SK-N-SH (cell line): ENCODE data around the gene MMP21. TPM values are rescaled to one million over a fixed set of nuclear protein-coding genes. Genes with fewer than 3 reads are reported as not detected.

ENCODE experiments used
- CTCF ChIA-PET: fragments of 300-600, 350-600 bp; formaldehyde crosslinking; extraction: SDS; loops from one replicate; lab custom pipeline; 2021; lab: Yijun Ruan, JAX
- POLR2A ChIA-PET: fragments of 350-600 bp; sonication (Branson Sonifier 250); formaldehyde crosslinking; extraction: SDS; loops from one replicate; lab custom pipeline; 2020; ENCODE audit warnings: antibody characterized with exemption, inconsistent platforms; lab: Yijun Ruan, JAX
- DNase-seq: peaks from one replicate; pipeline ENCODE4 v3.0.0; 2012
- H2AFZ ChIP-seq: fragments of 200-600 bp; sonication (generic); 2 replicates; pipeline ENCODE4 v1.8.1; 2016; ENCODE audit warnings: antibody characterized with exemption, mild to moderate bottlenecking, low read depth
- H3F3A ChIP-seq: fragments of 200-600 bp; sonication (generic); replicated peaks from 2 replicates; pipeline ENCODE3; 2016; ENCODE audit warnings: antibody characterized with exemption, mild to moderate bottlenecking; ENCODE audit not compliant: insufficient read depth
- H3K27ac ChIP-seq, 2 experiments: fragments of 200-500 bp in 1 of 2; fragments of 200-600 bp in 1 of 2; sonication (Bioruptor generic) in 1 of 2; sonication (generic), shearing (Covaris generic) in 1 of 2; 2 replicates each; pipeline versions ENCODE4 v1.5.1 to v1.6.1; 2014 to 2016; ENCODE audit warnings: low read depth in 2 of 2, inconsistent platforms in 1 of 2, low read length in 1 of 2, mild to moderate bottlenecking in 1 of 2, mixed read lengths in 1 of 2
- H3K27me3 ChIP-seq: fragments of 200-600 bp; sonication (generic), shearing (Covaris generic); 2 replicates; pipeline ENCODE4 v1.6.1; 2016; ENCODE audit warnings: mixed run types; ENCODE audit not compliant: insufficient read depth
- H3K36me3 ChIP-seq, 2 experiments: fragments of 200-500 bp in 1 of 2; fragments of 200-600 bp in 1 of 2; sonication (Bioruptor generic) in 1 of 2; sonication (generic) in 1 of 2; replicated peaks in 1 of 2; 2 replicates each; pipeline versions ENCODE3 to v1.5.1; 2014 to 2016; ENCODE audit warnings: low read length in 1 of 2, mild to moderate bottlenecking in 1 of 2; ENCODE audit not compliant: insufficient read depth in 2 of 2, control insufficient read depth in 1 of 2
- H3K4me1 ChIP-seq, 2 experiments: fragments of 200-500 bp in 1 of 2; fragments of 200-600 bp in 1 of 2; sonication (Bioruptor generic) in 1 of 2; sonication (generic), shearing (Covaris generic) in 1 of 2; 2 replicates each; pipeline versions ENCODE4 v1.5.1 to v1.6.1; 2014 to 2016; ENCODE audit warnings: low read depth in 1 of 2, low read length in 1 of 2, mixed run types in 1 of 2; ENCODE audit not compliant: insufficient read depth in 2 of 2, control insufficient read depth in 1 of 2
- H3K4me2 ChIP-seq: fragments of 200-600 bp; sonication (generic), shearing (Covaris generic); 2 replicates; pipeline ENCODE4 v1.6.1; 2017; ENCODE audit warnings: mixed run types
- H3K4me3 ChIP-seq, 2 experiments: fragments of 200-500 bp in 1 of 2; fragments of 200-600 bp in 1 of 2; sonication (Bioruptor generic) in 1 of 2; sonication (generic), shearing (Covaris generic) in 1 of 2; 2 replicates each; pipeline versions ENCODE4 v1.5.1 to v1.8.1; 2014 to 2016; ENCODE audit warnings: low read depth in 2 of 2, inconsistent platforms in 1 of 2, low read length in 1 of 2, mild to moderate bottlenecking in 1 of 2, mixed read lengths in 1 of 2, moderate library complexity in 1 of 2
- H3K79me2 ChIP-seq: fragments of 200-600 bp; sonication (generic); 2 replicates; pipeline ENCODE4 v1.8.1; 2017; ENCODE audit warnings: mild to moderate bottlenecking; ENCODE audit not compliant: insufficient read depth
- H3K9ac ChIP-seq: fragments of 200-600 bp; sonication (generic); 2 replicates; pipeline ENCODE4 v1.6.1; 2017; ENCODE audit warnings: mixed run types
- H3K9me2 ChIP-seq: fragments of 200-600 bp; sonication (generic); 2 replicates; pipeline ENCODE4 v1.6.1; 2017; ENCODE audit warnings: mixed run types
- H3K9me3 ChIP-seq: fragments of 200-600 bp; sonication (generic); 2 replicates; pipeline ENCODE4 v1.6.1; 2017; ENCODE audit warnings: mixed run types, mild to moderate bottlenecking, moderate library complexity
- H4K20me1 ChIP-seq: fragments of 200-600 bp; sonication (generic); 2 replicates; pipeline ENCODE4 v1.6.1; 2017; ENCODE audit warnings: mild to moderate bottlenecking, mixed run types; ENCODE audit not compliant: insufficient read depth
- ELF1 ChIP-seq: IDR thresholded peaks from 2 replicates; pipeline ENCODE4 v1.4.0; 2012
- FOSL2 ChIP-seq: IDR thresholded peaks from 2 replicates; pipeline ENCODE4 v1.4.0; 2012; ENCODE audit warnings: low read depth, mild to moderate bottlenecking, moderate library complexity, borderline replicate concordance
- MAX ChIP-seq: IDR thresholded peaks from 2 replicates; pipeline ENCODE4 v1.4.0; 2012; ENCODE audit warnings: low read depth
- MXI1 ChIP-seq: IDR thresholded peaks from 2 replicates; pipeline ENCODE4 v1.6.1; 2012; ENCODE audit warnings: mild to moderate bottlenecking, low read depth, low read length, improper control_type of control experiment
- NRF1 ChIP-seq: IDR thresholded peaks from 2 replicates; pipeline ENCODE4 v1.6.1; 2012; ENCODE audit warnings: low read depth, mild to moderate bottlenecking, low read length
- PBX3 ChIP-seq: IDR thresholded peaks from 2 replicates; pipeline ENCODE4; 2012
- TAF1 ChIP-seq: IDR thresholded peaks from 2 replicates; pipeline ENCODE4 v1.6.1; 2012; ENCODE audit warnings: low read depth, mild to moderate bottlenecking, low read length, moderate library complexity, borderline replicate concordance
- WGBS: methylation state at CpG from one replicate; pipeline ENCODE4 v1.1.6; 2017; ENCODE audit warnings: low lambda C conversion rate; 5-methylcytosine and 5-hydroxymethylcytosine counted together
- polyA plus RNA-seq, 3 experiments: library from polyadenylated mRNA; depleted of rRNA; stranded (reverse); fragments of >200 nt; gene quantifications; 2 replicates each; pipeline ENCODE4 v1.2.3, GENCODE V29; 2012
- TF ChIP-seq, protein P1 (sequence below): fragments of 200-600 bp; sonication (generic); IDR thresholded peaks from 2 replicates; pipeline ENCODE4 v1.6.1; 2017; ENCODE audit warnings: antibody characterized with exemption, mild to moderate bottlenecking, moderate library complexity

The MMP21 gene
- polyA plus RNA-seq, 1 of the 3 experiments (the other 2 are of a cell fraction): 0.02 TPM

DNA sequence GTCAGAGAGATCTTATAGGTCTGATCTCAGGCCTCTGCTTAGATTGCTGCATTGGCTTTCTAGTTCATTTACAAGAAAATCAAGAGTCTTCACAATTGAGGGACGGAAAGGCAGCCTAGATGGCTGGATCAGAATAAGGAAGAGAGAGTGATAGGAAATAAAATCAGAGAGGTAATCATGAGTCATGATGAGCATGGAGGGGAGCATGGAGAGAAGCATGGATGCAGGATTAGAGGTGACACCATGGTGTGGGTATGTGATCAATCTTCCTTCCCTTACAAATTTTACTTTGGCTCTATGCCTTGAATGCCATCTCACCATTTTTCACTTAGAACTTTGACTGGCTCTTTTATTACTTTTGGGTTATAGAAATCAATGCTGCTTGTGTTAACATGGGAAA is 49.1 kb upstream of the MMP21 start:
- H3K4me1 ChIP-seq: peaks cover 5 to 18% of the 10 kb centered on the region in 2 experiments; a peak in 3 of 4 replicates
- DNase-seq: no peak
- H3K36me3 ChIP-seq: peaks cover 31 to 37% of the 10 kb centered on the region in 2 experiments
- H3K4me2 ChIP-seq: peak overlapping the region; percentile 95
- H3K9me3 ChIP-seq: no peaks in the 10 kb centered on the region
- H2AFZ ChIP-seq: no peak overlapping the region
- H3K9ac ChIP-seq: peak overlapping the region; percentile 90; the same call in 1 of the 2 replicates
- POLR2A ChIA-PET: no interaction called here
- no peaks in the 10 kb centered on the region for H3K9me2 ChIP-seq
- peak; percentile 20; the same call in 1 of the 2 replicates for TF ChIP-seq FOSL2
- no peak for TF ChIP-seq MXI1
- peak; percentile 36; the same call in 1 of the 2 replicates for TF ChIP-seq PBX3
- TF ChIP-seq MAX: no peak
- TF ChIP-seq ELF1: no peak
- peak overlapping the region in 1 of 2 experiments; percentile 88; a peak in 1 of 4 replicates for H3K27ac ChIP-seq
- CTCF ChIA-PET: no interaction called here
- no peaks in the 10 kb centered on the region for H3F3A ChIP-seq
- no peaks in the 10 kb centered on the region for H3K27me3 ChIP-seq
- peak overlapping the region; percentile 96 to 99; a peak in 2 of 4 replicates for H3K4me3 ChIP-seq
- H4K20me1 ChIP-seq: no peaks in the 10 kb centered on the region; the same call in 1 of the 2 replicates
- 73% methylated on average over 1 of the region's 1 CpG for WGBS
- peaks cover 67% of the 10 kb centered on the region for H3K79me2 ChIP-seq

DNA sequence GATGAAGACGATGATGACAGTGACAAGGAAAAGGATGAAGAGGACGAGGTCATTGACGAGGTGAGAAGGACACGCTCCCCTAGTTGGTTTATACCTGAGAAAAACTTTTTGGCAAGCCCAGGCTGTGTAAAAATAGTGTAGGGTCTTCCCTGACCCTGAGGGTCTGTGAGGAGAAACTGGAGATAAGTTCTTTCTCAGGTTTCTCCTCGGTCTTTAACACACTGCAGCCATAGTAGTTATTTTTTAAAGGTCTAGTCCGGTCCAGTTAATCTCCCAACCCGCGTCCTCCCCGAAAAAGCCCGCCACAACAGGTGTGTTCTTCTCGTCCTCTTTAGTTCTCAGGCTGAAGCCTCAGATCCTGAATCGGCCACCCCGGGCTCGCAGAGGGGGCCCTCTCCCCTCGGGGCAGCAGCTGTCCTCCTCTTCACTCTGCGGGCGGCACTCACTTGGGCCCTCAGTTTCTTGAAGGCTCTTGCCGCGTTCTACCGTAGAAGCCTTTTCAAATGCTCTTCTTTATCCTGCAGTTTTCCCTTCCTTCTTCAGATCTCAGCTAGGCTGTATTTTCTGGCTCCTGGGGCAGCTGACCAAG is 48.1 kb upstream of the MMP21 start:
- ChIA-PET POLR2A (interaction anchor here (1.4 kb wide), 1 partner anchor 104 kb away, joined by 3 read pairs; the partner anchor contains the start of gene EDRF1), CTCF (interaction anchor here (0.8 kb wide), 1 partner anchor 52 kb away, joined by 3 read pairs; no protein-coding TSS in a partner anchor)
- Histone ChIP-seq H3K9me3 (no peaks in the 10 kb centered on the region), H3K4me3 (peak overlapping the region; percentile 96 to 99), H3F3A (no peaks in the 10 kb centered on the region), H3K4me1 (peaks cover 5 to 18% of the 10 kb centered on the region in 2 experiments; a peak in 3 of 4 replicates), H3K27ac (peak overlapping the region; percentile 88 to 99; a peak in 2 of 4 replicates), H3K36me3 (peaks cover 25 to 27% of the 10 kb centered on the region in 2 experiments), H3K9ac (peak overlapping the region; percentile 90), H3K79me2 (peaks cover 67% of the 10 kb centered on the region), H4K20me1 (no peaks in the 10 kb centered on the region; the same call in 1 of the 2 replicates), H3K27me3 (no peaks in the 10 kb centered on the region), H2AFZ (peak overlapping the region; percentile 92), H3K9me2 (no peaks in the 10 kb centered on the region)
- peak; percentile 11 for DNase-seq
- WGBS: 1% methylated on average over 20 of the region's 20 CpGs
- TF ChIP-seq TAF1: no peak
- TF ChIP-seq, protein P1, sequence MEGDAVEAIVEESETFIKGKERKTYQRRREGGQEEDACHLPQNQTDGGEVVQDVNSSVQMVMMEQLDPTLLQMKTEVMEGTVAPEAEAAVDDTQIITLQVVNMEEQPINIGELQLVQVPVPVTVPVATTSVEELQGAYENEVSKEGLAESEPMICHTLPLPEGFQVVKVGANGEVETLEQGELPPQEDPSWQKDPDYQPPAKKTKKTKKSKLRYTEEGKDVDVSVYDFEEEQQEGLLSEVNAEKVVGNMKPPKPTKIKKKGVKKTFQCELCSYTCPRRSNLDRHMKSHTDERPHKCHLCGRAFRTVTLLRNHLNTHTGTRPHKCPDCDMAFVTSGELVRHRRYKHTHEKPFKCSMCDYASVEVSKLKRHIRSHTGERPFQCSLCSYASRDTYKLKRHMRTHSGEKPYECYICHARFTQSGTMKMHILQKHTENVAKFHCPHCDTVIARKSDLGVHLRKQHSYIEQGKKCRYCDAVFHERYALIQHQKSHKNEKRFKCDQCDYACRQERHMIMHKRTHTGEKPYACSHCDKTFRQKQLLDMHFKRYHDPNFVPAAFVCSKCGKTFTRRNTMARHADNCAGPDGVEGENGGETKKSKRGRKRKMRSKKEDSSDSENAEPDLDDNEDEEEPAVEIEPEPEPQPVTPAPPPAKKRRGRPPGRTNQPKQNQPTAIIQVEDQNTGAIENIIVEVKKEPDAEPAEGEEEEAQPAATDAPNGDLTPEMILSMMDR: no peak
- TF ChIP-seq NRF1: no peak
- TF ChIP-seq, all 33 proteins: peak for 0
- peak overlapping the region; percentile 95 for H3K4me2 ChIP-seq
